Measurements from ENCODE around the gene GSTCD. TPM values are rescaled to one million over a fixed set of nuclear protein-coding genes. Genes with fewer than 3 reads are reported as not detected.
"Not testable (repeated sequence)": the region's sequence is repeated elsewhere in the genome, so short reads cannot be mapped to it uniquely, and the experiment has no call there.

GSTCD gene
- total and polyA plus RNA-seq, 2 experiments from 2014 or later, result 11.3 to 39.1 TPM

GRCh38 chr4:105848359-105848758 is 139.8 kb downstream of the GSTCD start:
- not testable (repeated sequence) for H3K4me3 Mint-ChIP-seq; H3K4me2 ChIP-seq; H3K79me2 ChIP-seq (replicated peaks; ENCODE audit: insufficient read depth); H3K4me3 ChIP-seq; H3F3A ChIP-seq (replicated peaks; ENCODE audit: low read depth); H3K27ac ChIP-seq (ENCODE audit: low read depth); H3K4me1 ChIP-seq (ENCODE audit: insufficient read depth); H3K27ac Mint-ChIP-seq; H2AFZ ChIP-seq; H4K20me1 ChIP-seq (replicated peaks; ENCODE audit: insufficient read depth); H3K36me3 ChIP-seq (ENCODE audit: insufficient read depth); H3K27me3 ChIP-seq (ENCODE audit: insufficient read depth); H3K9me2 ChIP-seq (ENCODE audit: insufficient read depth); H3K36me3 Mint-ChIP-seq (ENCODE audit: low read depth); H3K27me3 Mint-ChIP-seq (ENCODE audit: insufficient read depth, low read depth, poor library complexity); DNase-seq (ENCODE audit: low spot score); ATAC-seq
- Mint-ChIP-seq H3K4me1 (peaks cover 13% of the 10 kb centered on the region; the same call in 2 of the 3 replicates), H3K9me3 (peaks cover 13% of the 10 kb centered on the region; the same call in 2 of the 3 replicates)

GRCh38 chr4:105851196-105851595 is 142.6 kb downstream of the GSTCD start:
- no peaks in the 10 kb centered on the region for H3F3A ChIP-seq (replicated peaks; ENCODE audit: low read depth)
- no peak overlapping the region for H3K27ac Mint-ChIP-seq
- no peaks in the 10 kb centered on the region for H3K4me1 ChIP-seq (ENCODE audit: insufficient read depth)
- no peak overlapping the region for H3K4me3 ChIP-seq
- H3K9me2 ChIP-seq (ENCODE audit: insufficient read depth), result 0 out of 2 replicates have a peak, but pooled peaks cover 7% of the 10 kb centered on the region
- ATAC-seq (no peak), DNase-seq (ENCODE audit: low spot score) (no peak)
- H2AFZ ChIP-seq, result no peak overlapping the region
- no peak overlapping the region for H3K4me3 Mint-ChIP-seq
- H3K27me3 Mint-ChIP-seq (ENCODE audit: insufficient read depth, low read depth, poor library complexity), result no peaks in the 10 kb centered on the region
- H3K4me1 Mint-ChIP-seq, result no peaks in the 10 kb centered on the region
- H3K9me3 Mint-ChIP-seq, result peaks cover 27% of the 10 kb centered on the region
- H4K20me1 ChIP-seq (replicated peaks; ENCODE audit: insufficient read depth), result no peaks in the 10 kb centered on the region
- no peak overlapping the region for H3K4me2 ChIP-seq
- no peaks in the 10 kb centered on the region for H3K79me2 ChIP-seq (replicated peaks; ENCODE audit: insufficient read depth)
- TF ChIP-seq REST (IDR thresholded peaks at IDR 0.05; ENCODE audit: unreplicated experiment), result no peak
- no peak for TF ChIP-seq ZNF462 (CRISPR knock-in tag; IDR thresholded peaks at IDR 0.05)
- no peak for TF ChIP-seq NANOG (IDR thresholded peaks at IDR 0.05; ENCODE audit: borderline replicate concordance)
- TF ChIP-seq POLR2AphosphoS5 (IDR thresholded peaks at IDR 0.05; ENCODE audit: low read depth), result no peak
- no peak for TF ChIP-seq EZH2phosphoT487 (IDR thresholded peaks at IDR 0.05; ENCODE audit: unreplicated experiment)
- no peak for TF ChIP-seq EZH2 (IDR thresholded peaks at IDR 0.05; ENCODE audit: low read depth, unreplicated experiment)
- no peak for TF ChIP-seq JUNB (IDR thresholded peaks at IDR 0.05; ENCODE audit: unreplicated experiment)
- TF ChIP-seq CTCF (conservative IDR thresholded peaks at IDR 0.05; ENCODE audit: low read depth in 2 of 2), result no peak
- no peak for TF ChIP-seq STAT1 (IDR thresholded peaks at IDR 0.05; ENCODE audit: unreplicated experiment)
- TF ChIP-seq CREB1 (CRISPR knock-in tag; IDR thresholded peaks at IDR 0.05; ENCODE audit: low read depth), result no peak
- no peak for TF ChIP-seq ZNF331 (CRISPR knock-in tag; IDR thresholded peaks at IDR 0.05; ENCODE audit: low read depth)
- no peaks in the 10 kb centered on the region for H3K27me3 ChIP-seq (ENCODE audit: insufficient read depth)
- H3K36me3 ChIP-seq (ENCODE audit: insufficient read depth), result no peaks in the 10 kb centered on the region
- no peak overlapping the region for H3K27ac ChIP-seq (ENCODE audit: low read depth)
- peaks cover 23% of the 10 kb centered on the region; the same call in 1 of the 3 replicates for H3K36me3 Mint-ChIP-seq (ENCODE audit: low read depth)

All from GM23338 (cell line).